ENCODE measurements around the gene HOXA11.

The HOXA11 gene

DNA sequence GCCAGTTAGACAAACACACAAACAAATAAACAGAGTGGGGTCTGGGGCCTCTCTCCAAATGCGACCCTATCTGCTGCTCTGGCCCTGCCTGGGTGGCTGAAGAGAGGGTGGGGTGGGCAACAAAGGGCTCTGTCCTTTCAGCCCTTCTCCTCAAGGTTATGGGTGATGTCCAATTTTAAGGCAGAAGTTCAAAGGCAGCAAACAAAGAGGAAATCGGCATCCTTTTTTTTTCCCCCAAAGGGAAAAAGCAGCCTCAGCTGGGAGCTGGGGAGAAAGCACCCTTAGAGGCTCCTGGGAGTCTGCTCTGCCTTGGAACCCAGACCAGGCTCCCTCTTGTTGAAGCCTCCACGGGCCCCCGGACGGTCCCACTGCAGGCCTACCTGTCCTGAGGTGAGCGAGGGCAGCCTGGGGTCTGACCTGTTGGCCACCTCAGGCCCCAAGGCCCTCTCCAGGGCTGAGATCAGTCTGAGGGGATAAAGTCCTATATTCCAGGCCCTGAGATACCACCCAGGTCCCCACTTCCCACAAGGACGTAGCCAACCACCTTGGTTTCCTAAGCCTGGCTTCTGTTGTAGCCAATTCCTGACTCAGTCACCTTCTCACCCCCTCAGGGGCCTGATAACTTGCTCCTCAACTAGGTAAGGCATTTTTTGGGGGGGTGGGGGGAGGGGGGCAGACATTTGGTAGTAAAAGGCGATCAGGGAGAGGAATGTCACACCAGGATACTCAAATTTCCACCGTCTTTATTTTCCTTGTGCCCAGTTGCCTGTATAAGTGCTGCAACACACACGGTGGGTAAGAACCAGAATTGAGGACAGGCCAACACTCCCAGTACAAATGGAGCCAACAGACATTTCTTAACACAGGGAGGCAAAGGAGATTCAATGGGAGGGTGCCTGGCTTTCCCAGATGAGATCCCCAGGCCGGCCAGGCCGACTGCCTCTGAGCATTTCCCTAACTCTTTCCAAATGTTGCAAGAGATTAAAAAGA is 4.3 kb downstream of the HOXA11 start:
- DNase-seq (ENCODE audit: low spot score): no peak

DNA sequence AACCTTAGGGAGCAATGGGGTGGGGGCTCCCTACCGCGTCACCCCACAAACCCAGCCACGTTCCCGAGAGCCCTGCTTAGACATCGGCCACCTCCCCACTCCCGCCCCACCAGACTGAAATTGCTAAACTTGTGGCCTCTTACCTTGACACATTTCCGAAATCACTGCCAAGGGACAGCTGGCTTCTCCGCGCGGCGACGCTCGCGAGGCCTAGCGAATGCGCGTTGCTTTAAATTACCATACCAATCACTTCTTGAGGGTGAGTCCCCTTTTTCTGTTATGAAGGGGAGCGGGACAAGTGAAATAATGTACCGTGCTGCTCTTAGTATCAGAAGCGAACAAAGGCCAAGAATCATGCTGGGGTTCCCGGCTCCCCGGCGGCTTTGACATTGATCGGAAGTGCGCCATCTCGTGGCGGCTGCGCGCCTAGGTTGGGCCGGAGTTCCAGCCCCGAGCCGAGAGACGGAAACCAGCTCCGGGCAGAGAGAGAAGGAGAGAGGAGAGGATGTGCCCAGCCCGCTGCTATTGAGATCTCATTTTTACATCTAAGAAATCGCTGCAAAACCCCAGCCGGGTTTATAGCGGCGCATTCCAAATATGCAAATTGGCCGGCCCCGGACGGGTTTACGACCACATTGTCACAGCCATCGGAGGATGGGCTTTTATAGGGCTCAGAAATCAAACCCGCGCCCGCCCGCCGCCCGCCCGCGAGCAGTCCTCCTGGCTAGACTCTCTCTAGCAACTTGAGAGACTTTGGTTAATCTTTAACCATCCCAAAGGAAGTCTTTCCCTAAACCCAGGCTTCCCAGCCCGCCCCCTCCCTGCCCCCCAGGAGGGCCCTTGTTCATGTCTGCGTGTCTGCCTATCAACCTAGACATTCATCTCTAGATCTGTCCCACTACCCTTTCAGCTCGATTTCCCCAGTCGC is 5.3 kb downstream of the HOXA11 start:
- no peak for DNase-seq (ENCODE audit: low spot score)

DNA sequence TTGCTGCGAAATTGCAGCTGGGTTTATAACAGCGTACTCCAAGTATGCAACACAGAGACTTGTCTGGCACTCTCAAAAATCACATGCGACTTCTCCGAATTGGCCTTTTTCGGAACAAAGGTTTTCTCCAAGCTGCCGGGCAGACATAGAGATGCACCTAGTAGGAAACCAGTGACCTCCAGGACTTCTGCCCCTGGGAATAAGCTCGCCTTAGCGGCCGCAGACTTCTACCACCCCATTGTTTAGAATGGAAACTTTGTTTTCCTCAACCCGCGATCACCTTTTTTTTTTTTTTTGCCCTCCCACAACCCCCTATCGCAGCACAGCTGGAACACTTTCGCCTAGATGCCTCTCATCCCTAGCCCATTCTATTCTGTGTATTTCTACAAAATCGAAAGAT is 6.0 kb downstream of the HOXA11 start:
- no peak for DNase-seq (ENCODE audit: low spot score)

DNA sequence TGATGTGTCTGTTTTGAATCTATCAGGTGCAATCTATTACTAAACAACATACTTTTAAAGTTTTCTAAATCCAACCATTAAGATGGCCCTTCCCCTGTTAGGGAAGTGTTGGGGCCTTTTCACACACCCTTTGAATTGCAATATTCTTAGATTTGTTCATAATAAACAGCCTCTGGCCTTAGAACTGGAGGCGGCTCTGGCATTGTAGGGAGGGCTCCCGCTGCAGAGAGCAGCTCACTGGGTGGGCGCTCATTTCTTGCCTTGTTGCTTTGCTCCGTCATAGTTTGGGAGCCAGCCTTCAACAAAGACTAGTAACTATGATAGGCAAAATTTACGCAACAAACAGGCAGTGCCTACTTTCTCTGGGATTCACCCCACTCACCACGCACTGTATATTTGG is 6.7 kb downstream of the HOXA11 start:
- DNase-seq (ENCODE audit: low spot score): no peak

DNA sequence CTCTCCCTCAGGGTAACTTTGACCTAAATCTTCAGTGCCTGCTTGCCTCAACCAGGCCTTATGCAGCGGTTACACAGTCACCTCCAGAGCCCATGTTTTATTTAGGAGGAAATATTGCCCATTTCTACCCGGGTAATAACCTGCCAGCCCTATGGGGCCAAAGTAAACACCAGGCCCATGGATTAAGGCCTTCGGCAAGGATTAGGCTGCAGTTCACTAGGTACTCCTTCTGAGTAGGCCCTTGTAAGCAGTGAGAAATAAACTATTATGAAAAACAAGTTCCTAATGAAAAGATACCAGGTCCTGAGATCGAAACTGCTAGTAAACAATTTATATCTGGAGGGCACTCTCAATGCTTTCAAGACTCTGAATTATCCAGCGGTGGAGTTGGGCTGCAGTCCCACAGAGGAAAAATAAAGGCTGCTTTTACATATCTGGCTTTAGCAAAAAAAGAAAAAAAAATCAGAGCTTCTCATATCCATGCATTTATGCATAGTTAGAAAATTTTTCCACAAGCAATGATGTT is 7.2 kb downstream of the HOXA11 start:
- DNase-seq (ENCODE audit: low spot score): no peak

DNA sequence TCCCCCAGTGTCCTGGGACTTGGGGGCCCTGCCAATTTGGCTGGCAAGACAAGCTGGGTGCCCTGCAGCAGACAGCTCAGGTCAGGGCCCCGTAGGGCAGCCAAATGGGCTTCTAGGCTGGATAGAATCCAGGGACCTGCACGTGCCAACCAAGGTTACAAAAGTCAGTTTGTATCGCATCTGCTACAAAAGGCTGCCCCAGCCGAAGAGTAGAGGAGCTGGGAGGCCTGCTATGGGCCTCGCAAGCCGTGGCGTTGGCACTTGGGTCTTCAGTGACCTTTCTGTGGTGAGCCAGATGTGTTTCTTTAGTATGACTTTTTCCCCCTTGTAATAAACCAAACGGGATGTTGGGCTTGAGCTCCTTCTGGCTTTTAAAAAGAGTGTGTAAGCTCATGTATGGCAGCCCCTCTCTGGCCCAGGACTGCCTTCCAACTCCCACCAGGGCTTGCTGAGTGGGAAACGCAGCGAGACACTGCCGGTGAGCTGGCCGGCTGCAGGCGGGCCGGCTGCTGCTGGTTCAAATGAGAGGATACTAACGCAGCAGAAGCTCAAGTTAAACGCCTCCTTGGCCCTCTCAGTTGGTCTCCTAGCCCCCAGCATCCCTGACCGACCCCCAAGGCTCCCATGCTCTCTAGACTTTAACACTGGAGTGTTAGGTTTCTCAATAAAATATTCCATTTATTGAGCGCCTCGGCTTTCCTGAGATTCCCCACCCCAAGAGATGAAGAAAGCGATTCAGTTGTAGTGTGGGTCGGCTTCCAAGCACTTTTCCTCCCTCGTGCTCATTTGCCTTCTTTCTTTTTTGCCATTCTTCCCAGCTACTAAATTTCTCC is 7.9 kb downstream of the HOXA11 start:
- DNase-seq (ENCODE audit: low spot score): no peak

DNA sequence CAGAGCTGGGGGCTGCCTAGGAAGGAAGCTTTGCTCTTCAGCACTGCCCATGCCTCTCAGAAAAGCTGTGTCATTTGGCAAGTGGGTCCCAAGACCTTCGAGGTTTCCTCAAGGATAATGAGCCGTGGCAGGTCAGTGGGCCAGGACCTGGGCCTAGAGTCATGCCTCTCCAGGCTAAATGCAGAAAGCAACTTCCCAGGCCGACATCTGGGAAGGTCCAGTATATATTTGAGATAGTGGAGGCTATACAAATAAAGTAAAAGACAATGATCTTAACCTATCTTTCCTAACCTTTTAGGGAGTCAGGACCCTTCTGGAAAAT is 8.5 kb downstream of the HOXA11 start:
- DNase-seq (ENCODE audit: low spot score): no peak

DNA sequence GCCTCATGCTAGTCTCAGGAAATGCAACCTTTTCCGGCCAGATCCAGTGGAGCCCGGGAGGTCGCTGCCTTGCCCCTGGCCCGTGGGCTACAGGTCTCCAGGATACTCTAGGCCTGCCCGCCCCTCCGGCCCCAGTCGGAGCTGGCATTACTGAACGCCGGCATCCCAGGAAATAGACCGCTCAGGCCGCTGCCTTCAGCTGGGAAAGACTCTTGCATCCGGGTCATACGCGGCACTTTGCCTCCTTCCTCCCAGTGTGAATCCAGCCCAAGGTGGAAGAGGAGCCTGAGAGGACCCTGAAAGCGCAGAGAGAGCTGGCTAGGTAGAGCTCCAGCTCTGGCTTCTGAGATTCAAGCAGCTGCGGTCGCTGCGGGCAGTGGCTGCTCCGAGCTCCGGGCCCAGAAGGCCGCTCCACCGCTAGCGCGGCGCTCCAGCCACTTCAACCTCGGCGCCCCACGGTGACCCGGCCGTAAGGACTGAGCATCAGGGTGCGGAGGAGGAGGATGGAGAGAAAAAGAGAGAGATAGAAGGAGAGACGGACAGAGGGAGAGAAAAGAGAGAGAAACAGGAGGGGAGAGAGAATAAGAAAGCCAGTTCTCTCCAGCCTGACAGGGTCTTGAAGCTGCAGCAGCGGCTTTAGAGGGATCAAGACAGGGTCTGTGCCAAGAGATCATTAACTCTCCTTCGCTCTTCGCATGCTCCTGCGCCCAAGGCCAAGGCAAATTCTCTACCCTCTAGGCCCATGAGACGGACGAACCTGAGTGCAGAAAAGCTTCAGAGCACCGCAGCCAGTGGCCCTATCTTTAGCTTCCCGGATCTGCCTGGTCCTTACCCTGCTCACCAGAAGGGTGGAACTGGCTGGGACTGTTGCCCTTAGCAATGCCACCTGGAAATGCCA is 9.2 kb downstream of the HOXA11 start:
- DNase-seq (ENCODE audit: low spot score): no peak

DNA sequence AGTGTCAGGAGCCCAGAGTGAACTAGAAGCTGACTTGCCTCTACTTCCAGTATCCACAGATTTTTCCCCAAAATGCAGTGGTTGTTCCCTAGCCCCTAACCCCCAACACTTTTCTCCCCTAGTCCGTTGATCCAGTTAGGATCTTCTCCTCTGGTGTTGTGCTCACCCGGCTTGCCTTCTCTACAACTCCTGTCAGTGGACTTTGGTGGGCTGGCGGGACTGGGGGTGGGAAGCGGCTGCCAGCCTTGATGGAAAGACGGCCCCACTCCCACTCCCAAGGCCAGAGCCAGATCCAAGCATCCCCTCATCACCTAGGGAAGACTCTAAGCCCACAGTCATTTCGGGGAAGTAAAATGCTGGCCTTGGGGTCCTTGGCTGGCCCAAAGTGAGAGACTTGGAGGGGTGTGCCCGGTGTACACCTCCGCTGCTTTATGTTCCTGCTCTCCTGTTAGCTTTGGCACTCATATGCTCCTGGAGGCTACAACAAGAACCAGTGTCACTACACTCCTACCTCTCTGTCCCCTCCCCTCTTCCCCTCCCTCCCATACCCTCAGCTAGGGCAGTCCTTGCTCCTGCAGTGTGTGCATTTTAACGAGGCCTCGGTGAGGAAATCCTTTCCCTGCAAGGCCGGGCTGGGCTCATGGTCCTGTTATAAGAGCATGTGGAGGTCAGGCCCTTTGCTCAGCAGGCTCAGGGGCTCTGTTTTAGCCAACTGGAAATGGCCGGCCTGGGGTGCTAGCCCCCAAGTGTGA is 10.0 kb downstream of the HOXA11 start:
- no peak for DNase-seq (ENCODE audit: low spot score)

DNA sequence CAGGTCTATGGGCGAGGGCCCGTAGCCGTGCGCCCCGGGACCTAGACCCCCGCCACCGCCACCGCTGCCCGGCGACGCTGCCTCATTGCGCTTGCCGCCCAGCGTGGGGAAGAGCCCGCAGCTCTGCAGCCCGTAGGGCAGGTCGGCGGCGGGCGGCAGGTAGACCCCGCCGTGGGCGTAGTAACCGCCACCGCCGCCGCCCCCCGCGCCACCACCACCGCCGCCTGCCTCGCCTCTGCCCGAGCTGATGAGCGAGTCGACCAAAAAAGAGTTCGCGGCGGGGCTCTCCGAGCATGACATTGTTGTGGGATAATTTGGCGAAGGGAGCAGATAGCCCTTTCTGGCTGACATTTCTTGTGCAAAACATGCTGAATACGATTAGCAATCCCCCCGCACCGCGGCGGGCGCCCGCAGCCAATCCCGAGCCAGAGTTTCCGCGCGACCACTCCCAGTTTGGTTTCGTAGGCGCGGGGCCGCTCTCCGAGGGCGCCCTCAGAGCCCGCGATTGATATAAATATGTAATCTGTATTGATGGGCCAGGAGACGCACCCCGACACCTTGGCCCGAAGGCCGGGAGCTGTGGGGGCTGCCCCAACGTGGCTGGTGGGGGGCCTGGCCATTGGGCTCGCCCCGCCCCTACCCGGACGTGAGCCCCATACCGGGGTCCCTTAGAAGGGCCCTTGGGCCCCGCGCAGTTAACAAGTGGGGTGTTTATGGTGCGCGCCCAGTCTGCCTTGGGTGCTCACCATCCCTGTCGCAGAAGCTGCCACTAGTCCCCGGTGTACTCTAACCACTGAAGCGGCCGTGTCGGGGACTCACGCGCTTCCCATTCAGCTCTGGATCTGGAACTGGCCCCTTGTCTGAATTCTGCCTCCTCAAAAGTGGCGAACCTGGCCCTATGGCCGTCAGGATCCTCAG is 10.8 kb downstream of the HOXA11 start, which contains the start of gene HOXA10:
HOXA10 (minus strand) TSS at position 365 of the 918 bp plus-strand sequence; CDS start at position 351, 14 bp downstream.
- no peak for DNase-seq (ENCODE audit: low spot score)

DNA sequence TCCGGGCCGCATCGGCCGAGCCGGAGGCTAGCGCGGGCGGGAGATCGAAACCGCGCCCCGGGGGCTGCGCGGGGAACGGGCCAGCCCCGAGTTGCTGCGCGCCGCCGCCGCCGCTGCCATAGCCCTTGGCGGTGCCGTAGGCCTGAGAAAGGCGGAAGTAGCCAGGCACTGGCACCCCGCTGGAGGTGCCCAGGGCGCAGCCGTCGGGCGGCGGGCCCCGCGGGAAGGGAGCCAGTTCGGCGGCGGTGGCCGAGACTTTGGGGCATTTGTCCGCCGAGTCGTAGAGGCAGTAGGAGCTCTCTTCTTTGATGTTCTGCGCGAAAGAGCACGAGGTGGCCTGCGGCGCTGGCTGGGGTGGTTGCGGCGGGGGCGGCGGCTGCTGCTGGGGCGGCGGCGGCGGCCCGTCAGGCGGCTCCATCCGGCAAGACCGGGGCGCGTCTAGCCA is 11.5 kb downstream of the HOXA11 start:
- no peak for DNase-seq (ENCODE audit: low spot score)

DNA sequence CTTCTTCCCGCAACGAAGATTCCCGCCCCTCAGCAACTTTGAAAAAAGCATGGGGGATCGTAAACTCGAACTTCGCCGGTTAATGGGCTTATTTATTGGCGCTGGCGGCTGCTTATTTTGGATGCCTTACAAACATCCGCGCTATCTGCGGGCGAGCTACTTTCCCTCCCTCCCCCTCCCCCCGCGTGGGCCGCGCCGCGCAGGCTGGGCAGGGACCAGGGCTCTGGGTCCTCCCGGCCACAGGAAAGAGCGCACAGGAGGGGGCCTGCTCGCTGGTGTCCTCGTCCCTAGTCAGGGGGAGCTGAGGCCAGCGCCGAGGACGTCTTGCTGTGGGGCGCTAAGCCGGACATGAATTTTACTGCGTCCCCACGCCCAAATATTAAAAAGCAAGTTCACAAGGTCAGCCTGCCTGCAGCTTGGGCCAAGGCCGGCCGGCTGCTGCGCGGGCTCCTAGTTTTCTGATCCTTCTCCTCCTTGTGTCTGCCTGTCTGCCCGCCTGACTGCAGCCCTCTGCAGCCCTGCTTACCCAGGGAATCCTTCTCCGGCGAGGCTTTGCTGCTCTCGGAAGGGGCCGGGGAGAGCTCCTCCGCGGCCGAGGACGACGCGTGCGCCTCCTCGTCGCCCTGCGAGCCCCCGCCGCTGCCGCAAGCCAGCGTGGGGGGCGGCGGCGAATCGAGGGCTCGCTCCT is 12.1 kb downstream of the HOXA11 start:
- no peak for DNase-seq (ENCODE audit: low spot score)

DNA sequence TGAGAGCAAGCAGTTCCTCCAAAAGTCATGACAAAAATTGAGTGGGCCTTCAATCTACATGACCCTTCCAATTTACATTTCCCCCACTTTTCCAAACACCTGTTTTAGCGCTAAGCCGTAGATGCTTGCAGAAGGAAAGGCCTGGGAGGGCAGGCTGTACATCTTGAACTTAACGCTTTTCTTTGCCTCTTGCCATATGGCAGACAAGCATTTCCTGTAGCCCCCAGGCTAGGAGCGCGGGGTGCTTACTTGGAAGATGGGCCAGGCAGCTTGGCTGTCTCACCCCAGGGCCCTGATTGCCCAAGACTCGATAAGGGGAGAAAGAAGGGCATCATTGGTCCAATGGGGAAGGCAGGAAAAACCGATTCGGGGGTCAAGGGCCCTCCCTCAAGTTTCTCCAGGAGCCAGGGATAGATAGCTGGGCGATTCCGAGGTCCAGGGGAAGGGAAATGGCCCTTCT is 12.7 kb downstream of the HOXA11 start:
- DNase-seq (ENCODE audit: low spot score): no peak

DNA sequence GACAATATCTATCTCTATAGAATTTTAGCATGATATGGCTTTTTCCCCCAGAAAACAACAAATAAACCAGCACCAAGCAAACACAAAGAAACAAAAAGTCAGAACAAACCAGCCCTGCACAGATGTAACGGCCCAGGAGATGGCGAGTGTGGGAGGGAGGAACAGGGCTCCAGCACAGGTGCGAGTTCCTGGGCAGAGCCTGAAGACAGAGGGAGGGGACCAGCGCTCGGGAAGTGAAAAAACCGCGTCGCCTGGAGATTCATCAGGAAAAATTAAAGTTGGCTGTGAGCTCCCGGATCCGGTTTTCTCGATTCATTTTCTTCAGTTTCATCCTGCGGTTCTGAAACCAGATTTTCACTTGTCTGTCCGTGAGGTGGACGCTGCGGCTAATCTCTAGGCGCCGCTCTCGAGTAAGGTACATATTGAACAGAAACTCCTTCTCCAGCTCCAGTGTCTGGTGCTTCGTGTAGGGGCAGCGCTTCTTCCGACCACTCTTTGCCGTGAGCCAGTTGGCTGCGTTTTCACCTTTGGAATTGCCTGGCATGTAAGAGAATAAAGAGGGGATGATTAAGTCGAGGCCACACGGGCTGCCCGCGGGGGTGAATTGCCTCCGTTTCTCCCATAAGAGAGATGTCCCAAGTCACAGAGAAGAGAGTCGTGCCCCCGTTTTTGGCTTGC is 13.3 kb downstream of the HOXA11 start:
- no peak for DNase-seq (ENCODE audit: low spot score)

DNA sequence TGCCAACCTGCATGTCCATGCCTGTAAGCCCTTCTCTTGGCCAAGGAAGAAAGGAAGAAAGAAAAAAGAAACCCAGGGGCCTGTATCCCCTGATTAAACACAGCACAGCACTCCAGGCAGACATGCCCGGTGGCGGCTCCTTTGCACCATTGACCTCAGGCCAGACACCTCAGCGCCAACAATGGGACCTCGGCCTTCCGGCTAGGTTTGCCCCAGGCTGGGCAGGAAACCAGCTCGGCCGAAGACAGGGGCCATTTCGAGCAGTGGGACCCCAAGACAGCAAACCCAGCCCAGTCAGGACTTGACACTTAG is 13.8 kb downstream of the HOXA11 start:
- no peak for DNase-seq (ENCODE audit: low spot score)

DNA sequence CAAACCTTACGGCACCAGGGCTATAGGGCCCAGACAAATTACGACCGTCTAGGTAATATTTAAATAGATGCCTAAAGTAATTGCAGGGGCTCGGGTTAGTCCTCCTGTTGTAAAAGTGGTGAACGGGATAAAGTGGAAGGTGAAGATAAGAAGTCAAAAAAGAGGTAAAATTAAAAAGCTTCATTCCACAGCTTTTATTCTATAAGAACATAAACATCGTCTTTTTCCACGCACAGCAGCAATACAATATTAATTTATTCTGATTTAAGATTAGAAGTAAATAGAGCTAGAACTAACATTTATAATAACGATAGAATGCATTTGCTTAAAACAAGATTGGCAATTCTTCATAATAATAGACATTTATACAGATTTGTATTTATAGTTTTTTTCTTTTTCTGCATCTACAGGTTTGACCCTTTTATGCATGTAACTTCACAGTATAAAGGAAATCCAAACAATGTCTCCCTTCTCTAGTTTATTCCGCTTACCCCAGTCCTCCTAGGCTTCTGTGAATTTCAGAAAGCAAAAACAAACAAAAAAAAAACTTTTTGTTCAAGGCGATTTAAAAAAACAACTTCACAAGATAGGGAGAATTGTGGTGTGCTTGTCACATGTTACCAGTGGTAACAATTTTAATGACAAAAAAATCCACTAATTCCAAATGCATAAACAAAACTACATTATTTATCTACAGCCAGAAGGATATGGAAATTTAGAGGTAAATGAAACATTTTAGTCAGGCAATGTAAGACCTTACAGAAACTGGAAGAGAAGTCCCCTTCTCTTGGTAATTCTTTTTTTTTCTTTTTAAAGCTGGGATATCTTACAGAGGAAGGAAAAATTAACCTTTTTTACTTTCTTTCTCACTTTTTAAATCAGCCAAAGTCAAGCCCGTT is 14.4 kb downstream of the HOXA11 start:
- DNase-seq (ENCODE audit: low spot score): no peak

All from ecto neural progenitor cell (in vitro differentiated cells).